CD4-positive, alpha-beta T cell treated with Interleukin-2 at 100 ng/mL for 4 hours (primary cell): ENCODE results near the gene OR56A1.
"Not testable (repeated sequence)": the region's sequence is repeated elsewhere in the genome, so short reads cannot be mapped to it uniquely, and the experiment has no call there.

ENCODE experiments used
- DNase-seq: peaks from one replicate; pipeline ENCODE4 v3.0.0-alpha.2; 2020; ENCODE audit warnings: low spot score

Gene OR56A1, protein sequence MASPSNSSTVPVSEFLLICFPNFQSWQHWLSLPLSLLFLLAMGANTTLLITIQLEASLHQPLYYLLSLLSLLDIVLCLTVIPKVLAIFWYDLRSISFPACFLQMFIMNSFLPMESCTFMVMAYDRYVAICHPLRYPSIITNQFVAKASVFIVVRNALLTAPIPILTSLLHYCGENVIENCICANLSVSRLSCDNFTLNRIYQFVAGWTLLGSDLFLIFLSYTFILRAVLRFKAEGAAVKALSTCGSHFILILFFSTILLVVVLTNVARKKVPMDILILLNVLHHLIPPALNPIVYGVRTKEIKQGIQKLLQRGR

DNA sequence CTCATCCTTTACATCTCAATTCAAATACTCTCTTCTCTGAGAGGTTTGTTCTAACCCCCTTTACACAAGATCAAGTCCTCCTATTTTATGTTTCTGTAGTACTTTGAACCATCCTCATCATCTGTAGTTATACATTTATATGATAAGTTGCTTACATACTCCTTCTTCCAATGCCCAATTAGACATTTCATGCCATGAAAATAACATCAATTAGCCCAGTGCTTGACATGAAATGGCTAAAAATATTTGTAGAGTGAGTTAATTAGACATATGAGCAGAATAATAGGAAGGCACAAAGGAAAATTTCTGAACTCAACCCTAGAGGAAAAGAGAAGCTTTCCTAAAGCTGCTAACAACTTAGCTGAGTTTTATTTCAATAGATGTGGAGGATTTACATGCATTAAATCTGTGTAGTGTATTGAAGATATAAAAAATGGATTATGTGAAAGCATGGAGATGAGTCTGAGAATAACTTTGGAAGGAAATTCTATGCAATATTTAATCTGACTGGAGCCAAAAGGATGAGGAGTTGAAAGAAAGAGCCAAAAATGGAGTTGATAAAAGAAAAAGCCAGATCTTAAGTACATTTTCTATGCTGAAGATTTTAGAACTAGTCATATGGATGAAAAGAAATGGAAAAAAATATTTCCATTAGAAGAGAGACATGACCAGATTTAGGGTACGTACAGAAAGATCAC, at the start of gene OR56A1:
Gene OR56A1 (minus strand): TSS at position 51 of the 698 bp plus-strand sequence. CDS start 3,066 bp downstream, outside the sequence.
- no peak for DNase-seq

DNA sequence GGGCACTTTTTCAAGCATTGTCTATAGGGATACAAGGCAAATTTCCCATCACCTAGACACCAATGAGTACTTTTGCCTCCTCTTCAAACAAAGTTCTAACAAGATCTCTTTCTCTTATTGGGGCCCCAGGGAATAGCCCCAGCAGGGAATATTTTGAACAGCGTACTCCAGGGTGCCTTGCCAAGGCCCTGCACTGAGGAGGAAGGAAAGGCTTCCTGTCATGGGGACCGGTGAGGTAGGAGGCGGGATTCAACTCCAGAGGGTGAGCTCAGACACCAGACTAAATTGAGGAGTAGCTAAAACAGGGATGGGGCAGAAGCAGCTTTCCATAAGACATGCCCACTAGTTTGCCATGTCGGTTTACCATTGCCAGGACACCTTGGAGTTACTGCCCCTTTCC, 48.9 kb upstream of the OR56A1 start:
- DNase-seq: no peak

DNA sequence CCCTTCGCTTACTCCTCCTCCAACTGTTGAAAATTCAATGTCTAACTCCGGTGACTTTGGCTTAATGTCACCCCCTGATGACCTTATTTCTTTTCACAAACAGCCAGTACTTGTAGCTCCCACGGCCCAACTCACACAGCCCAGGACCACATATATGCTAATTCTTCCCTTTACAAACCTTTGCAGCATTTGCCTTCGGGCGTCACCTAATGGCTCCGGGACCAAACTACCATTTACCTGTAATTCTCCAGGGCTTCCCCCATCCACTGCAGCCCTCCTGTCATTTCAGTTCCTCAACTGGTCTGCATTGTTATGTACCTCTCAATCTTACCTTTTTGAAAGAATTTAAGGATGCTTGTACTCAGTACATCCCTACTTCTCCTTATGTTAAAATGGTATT, 47.2 kb upstream of the OR56A1 start:
- no peak for DNase-seq

DNA sequence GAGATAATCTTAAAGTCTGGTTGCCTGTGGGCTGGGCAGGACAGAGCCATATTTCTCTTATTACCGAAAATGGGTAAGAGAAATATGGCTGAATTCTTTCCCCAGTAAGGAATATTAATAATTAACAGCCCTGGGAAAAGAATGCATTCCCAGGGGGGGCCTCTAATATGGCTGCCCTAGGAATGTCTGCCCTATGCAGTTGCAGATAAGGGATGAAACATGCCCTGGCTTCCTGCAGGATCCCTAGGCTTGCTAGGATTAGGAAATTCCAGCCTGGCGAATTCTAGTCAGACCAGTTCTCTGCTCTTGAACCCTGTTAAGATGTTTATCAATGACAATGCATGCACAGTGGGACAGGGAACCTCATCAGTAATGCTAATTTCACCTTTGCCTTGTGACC, 45.9 kb upstream of the OR56A1 start:
- DNase-seq: not testable (repeated sequence)

DNA sequence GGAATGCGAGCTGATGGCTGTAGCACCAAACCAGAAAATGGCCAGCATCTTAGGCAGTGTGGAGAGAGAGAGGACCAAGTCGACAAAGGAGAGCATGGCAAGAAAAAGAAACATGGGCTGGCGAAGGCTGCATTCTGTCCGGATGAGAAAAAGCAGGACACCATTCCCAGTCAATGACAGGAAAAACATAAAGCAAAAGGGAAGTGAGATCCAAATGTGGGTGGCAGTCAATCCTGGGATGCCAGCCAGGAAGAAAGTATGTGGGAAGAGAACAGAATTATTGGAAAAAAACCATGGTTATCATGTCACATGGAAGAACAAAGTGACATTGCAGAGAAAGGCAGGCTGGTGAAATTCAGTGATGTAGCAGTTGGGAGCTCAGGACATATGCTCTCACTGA, 36.9 kb upstream of the OR56A1 start:
- DNase-seq: no peak

DNA sequence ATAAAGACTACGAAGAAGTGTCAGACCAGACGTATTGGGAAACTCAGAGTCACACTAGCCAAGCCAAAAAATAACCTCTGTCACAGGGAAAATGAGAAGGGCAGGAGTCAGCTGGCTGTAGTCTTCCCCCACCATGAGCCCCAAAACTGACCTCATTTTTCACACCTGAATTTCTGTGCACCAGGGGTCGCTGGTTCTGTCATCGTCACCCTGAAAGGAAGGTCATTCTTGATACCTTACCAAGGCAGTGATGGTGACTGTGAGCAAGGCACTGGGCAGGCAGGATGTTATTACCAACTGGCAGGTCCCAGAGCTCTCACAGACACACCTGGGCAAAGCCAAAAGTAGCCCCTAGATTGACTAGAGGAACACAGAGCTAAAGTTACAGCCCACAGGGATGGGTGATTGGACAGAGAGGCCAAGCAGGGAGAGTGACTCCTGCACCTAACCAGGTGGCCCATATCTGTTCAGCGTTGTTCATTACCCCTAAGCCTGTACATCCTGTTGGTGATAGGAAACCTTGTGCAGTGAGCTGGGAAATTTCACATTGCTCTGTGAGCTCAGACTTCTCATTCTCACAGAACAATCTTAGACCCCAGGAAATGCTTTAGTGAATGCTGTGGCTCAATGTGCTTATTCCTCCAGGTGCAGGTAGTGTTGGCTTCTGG, 32.3 kb upstream of the OR56A1 start:
- no peak for DNase-seq

DNA sequence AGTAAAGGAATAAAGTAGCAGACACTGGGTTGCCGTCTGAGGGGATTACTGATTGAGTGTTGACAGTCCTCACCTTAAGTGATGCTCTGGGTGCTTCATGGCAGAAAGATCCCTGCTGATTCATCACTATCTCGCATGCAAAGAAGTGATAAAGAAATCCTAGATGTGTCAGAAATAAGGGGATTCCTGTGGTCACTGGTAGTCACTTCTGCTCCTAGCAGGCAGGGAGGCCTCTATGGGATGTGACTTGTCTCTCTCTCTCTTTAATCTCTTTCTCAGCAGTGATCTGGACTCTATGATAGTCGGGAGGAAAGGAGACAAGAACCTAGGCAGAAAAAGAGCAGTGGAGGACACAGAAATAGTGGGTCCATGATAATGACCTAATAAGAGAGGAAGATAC, 30.9 kb upstream of the OR56A1 start:
- DNase-seq: no peak

DNA sequence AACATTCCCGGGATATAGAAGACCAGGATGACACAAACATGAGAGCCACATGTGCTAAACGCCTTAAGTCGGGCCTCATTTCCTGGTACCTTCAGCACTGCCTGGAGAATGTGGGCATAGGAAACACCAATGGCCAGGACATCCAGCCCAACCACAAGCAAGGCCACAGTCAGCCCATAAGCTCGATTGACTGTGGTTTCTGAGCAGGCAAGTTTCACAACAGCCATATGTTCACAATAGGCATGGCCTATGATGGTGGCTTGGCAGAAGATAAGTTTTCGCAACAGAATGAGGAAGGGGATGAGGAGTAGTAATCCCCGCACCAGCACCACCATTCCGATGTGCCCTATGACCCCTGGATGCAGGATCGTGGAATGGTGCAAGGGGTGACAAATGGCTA, 26.9 kb upstream of the OR56A1 start:
- DNase-seq: no peak

DNA sequence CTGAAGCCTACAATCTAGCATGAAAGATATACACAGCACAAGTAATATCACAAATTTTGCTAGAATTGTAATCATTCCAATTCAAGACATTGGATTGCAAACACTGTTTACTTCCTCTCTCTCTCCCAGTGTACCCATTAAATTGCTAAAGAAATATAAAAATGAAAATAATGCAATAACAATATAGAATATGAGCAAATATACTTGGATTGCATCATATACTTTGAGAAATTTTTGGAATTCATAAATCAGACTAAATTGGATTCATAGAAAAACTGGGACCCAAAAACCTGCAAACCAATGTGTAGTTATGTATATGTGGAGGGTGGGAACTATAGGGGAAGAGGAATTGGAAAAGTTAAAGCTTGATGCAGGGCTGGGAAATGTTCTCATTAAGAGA, 25.0 kb upstream of the OR56A1 start:
- DNase-seq: no peak

DNA sequence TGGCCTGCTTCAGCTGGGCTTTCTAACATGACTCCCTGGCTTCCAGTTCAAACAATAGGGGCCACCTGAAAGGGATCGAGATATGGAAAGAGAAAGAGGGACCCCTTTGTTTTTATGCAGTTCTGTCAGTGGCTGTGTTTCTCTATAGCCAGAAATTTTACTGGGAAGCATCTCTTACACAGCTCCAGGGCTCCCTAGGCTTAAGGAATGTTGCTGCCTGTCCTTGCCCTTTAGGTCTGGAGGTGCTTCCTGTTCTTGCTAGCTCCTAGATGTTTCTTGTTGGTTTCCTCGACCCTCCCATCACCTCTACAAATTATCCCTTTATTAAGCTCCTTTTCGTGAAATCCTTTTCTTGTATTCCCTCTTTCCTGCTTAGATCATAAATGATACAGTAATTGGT, 21.8 kb upstream of the OR56A1 start:
- DNase-seq: no peak

DNA sequence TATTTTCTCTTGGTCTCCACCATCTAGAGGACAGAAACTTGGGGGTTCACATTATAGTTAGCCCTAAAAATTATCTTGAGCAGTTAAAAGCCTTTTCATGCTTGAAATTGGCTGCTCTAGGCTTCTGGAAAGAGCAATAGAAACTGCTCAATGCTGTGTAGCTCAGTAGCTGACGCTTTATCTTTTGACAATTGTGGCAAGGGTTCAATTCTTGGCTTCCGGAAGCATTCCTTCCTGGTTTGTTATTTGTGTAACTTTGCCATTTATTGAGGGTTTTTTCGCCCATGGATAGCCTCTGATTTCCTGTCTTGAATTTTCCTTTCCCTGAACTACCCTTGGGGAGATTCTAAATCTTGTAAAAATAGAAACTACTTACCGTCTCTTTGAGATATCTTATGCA, 10.3 kb upstream of the OR56A1 start:
- no peak for DNase-seq

DNA sequence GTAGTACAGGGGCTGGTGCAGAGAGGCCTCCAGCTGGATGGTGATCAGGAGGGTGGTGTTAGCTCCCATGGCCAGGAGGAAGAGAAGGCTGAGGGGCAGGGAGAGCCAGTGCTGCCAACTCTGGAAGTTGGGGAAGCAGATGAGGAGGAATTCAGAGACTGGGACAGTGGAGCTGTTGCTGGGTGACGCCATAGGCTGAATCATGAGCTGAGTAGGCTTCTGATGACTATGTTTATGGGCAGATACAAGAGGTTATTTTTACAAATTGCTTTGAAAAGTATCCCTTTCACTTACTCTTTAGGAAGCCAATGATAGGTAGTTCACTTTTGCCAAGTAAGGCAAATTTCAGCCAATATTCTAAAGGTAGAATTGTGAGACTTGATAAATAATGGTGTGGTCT, 3.1 kb downstream of the OR56A1 start:
- DNase-seq: no peak

DNA sequence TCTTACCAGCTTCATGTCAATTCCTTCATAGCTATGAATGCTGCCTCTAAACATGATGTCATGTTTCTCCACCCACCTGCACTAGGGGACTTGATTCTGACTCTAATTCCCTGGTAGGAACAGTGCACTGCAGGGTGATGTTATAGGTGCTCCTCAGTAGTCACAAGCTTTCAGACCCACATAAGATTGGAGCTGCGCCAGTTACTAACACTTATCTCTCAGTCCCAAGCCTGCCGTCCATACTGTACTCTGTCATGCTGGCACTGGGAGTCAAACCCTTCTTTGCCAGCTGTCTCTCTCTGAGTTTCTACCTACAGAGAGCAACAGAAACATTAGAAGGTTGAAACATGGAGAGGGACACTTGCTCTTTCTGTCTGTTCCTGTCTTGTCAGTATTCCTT, 5.5 kb downstream of the OR56A1 start:
- DNase-seq: no peak

DNA sequence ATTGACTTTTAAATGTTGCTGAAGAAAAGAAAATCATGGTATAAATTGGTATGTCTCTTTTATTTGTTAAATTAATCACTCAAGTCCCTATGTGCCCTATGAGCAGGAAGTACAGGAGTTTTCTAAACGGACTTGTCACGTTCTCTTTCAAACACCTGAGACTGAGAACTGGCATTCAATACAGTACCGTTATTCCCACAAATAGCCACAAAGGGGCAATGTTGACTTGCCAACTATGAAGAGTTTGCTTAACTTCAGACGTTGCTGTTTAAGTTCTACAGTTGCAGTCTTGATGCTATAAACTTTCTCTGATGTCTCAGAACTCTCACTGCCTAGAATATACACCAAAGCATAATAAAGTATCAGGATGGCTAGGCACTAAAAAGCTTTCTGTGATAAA, 7.6 kb downstream of the OR56A1 start:
- DNase-seq: peak; percentile 47

DNA sequence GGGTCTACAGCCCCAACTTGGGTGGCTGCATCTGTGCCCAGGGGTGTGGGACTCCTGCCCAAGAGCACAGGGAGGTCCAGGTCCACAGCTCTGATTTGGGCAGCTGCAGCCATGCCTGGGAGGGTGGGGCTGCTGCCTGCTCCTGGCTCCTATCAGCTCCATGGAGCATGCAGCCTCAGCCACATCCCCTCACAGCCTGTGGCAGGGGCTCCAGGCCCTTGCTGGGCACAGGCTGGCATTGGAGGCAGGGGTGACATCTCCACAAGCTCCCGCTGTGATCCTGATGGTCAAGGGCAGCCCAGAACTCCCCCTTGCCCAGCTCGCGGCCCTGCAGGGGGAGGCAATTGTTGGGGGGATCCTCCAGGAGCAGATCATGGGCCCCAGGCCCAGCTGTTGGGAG, 17.5 kb downstream of the OR56A1 start:
- DNase-seq: no peak

DNA sequence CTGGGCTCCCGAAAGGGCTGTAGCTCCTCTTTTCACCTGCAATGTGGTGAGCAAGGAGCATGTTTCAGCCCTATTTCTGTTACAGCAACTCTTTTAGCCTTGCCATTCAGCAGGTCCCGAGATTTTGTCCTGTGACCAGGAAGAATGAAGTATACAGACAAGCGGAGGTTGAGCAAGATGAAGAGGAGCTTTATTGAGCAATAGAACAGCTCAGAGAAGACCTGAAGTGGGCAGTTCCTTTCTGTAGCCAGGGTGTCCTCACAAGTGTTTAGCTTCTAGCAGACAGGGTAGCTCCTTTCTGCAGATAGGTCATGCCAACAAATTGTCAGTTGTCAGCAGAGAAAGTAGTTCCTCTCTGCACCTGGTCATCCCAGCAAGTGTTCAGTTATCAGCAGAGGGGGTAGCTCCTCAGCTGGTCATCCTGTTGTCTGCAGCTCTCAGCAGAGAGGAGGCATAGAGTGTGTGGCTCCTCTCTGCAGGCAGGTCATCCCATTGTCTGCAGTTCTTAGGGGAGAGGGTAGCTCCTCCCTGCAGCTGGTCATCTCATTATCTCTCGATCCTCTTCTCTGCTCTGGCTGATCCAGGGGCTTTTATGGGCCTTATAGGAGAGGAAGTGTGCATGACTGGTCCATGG, 18.4 kb downstream of the OR56A1 start:
- DNase-seq: no peak

DNA sequence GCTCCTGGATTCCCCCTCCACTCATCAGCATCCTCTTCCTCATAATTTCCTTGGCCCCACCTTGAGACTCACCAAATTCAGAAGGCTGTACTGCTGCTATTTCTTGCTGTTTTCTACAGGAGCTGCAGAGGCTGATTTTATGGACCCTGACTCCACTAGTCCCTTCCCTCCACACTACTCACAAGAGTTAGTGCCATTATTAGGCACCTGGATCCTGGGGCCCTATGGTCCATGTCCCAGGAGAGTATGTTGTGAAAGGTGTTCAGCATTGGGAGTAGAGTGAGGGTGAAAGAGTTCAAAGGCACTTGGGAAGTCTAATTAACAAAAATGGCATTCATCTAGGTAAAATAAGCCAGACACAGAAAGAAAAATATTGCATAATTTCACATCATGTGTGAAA, 23.7 kb downstream of the OR56A1 start, which contains the start of gene OR56A4:
Gene OR56A4 (minus strand): TSS at position 101 of the 400 bp plus-strand sequence. CDS start 3,954 bp downstream, outside the sequence.
- no peak for DNase-seq

DNA sequence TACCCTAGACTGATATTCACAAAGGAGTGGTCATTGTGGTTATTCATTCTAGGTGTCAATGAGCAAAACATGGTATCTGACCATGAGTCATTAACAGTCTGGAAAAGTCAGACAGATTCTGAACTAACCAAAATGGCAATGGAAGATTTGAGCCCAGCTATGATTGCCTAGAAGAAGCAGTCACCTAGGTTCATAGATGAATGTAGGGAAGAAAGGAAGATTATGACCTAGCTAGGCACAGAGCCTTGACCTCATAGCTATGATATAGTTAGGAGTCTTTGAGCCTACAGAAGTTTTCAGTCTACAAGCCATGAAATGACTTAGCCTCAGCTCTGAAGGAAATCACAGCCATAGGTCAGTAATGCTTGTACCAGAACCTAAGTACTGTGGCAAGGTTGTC, 24.2 kb downstream of the OR56A1 start:
- no peak for DNase-seq

DNA sequence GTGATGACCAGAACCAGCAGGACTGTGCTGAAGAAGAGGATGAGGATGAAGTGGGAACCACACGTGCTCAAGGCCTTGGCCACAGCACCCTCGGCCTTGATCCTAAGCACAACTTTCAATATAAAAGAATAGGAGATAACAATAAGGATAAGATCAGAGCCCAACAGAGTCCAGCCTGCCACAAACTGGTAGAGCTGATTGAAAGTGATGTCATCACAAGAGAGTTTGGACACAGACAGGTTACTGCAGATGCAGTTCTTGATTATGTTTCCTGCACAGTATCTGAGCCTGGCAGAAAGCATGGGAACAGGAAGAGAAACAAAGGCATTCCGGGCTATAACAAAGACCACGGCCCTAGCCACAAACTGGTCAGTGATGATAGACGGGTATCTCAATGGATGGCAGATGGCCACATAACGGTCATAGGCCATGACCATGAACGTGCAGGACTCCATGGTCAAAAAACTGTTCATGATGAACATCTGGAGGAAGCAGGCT, 28.3 kb downstream of the OR56A1 start:
- DNase-seq: no peak

DNA sequence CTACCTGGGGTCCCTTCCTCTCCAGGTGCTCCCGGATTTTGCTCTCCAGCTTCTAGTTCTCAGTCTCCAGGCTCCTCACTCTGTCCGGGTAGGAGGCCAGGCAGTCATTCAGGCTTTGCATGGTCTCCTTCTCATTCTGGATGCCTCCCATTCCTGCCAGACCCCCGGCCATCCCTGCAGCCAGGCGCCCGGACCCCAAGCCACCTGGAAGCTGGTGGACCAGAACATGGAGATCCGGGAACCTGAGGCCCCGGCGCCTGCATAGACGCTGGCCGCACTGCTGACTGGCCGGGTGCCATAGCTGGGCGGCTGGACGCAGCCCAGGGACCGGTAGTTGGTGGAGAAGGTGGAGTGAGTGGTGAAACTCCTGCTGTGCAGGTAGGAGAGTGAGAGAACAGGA, 35.8 kb downstream of the OR56A1 start:
- DNase-seq: no peak

DNA sequence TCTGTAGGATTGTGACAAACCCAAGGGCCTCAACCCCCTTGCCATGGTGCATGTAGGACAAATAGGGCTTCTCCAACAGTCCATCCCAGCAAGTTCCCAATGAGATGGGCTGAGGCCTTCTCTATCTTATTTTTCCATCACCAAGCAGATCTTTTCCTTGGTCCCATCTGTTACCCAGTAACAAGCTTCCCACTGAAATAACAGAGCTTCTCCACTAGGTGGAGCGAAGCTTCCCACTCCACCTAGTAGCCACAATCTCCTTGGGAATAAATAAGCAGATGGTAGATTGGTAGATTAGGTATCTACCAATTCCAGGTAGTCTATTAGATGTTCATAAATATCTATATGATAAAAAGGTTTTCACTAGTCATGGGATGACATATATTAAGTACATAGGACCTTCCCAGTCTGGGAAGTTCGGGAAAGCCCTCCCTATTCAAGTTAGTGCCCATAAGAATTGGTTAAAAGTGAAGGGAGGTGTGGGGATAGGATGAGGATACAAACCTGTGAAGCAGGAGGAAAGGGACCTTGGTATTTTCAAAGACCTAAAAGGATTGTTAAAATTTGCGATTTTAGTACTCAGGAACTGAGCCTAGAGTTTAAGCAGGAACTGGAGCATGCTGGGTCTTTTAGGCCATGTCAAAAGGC, 37.8 kb downstream of the OR56A1 start:
- DNase-seq: no peak

DNA sequence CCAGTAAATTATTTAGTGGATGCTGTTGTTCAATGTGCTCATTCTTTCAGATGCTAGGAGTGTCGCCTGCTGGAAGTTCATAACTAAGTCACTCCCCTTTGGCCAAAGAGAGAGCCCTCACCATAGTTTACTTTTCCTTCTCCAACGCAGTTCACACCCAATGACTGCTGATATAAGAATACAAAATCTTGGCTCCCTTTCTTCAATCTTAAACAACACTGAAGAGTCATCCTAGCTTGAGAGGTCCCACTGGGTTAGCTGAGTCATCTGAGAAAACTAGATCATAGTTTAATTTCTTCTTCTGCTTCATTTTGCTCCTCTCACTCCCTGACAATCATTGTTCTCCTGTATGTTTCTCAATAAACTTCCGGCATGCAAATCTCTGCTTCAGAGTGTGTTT, 38.4 kb downstream of the OR56A1 start:
- DNase-seq: no peak
